ENCODE results near the gene CDCA7L.
"Not testable (repeated sequence)": the region's sequence is repeated elsewhere in the genome, so short reads cannot be mapped to it uniquely, and the experiment has no call there.

Gene CDCA7L

DNA sequence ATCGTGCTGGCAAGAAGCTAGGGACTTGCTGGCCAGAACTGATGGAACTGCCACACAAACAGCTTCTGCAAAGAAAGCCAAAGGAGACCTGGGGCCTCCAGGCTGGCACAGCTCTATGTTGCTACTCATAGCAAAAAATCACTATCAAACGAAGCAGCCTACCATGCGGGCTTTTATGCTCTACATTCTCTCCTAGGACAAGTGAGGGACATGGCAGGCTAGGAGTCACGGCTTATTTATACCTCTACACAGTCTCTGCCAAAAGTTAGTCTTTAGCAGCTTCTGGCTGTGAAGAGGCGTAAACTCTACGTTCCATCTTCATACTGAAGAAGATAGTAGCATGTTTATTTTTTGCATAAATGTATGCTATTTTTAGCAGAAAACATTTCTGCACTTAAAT lies 35.4 kb downstream of the CDCA7L start:
- no peak for DNase-seq (ENCODE audit: low spot score)

GRCh38 chr7:21908746-21909145 lies 37.0 kb downstream of the CDCA7L start:
- DNase-seq (ENCODE audit: low spot score), result no peak

GRCh38 chr7:21903020-21903786 lies 42.5 kb downstream of the CDCA7L start:
- no peak for DNase-seq (ENCODE audit: low spot score)

GRCh38 chr7:21902240-21902639 lies 43.5 kb downstream of the CDCA7L start:
- no peak for DNase-seq (ENCODE audit: low spot score)

- DNase-seq (ENCODE audit: low spot score), result no peak
Observed at GRCh38 chr7:21898265-21898930, 47.3 kb downstream of the CDCA7L start.

DNA sequence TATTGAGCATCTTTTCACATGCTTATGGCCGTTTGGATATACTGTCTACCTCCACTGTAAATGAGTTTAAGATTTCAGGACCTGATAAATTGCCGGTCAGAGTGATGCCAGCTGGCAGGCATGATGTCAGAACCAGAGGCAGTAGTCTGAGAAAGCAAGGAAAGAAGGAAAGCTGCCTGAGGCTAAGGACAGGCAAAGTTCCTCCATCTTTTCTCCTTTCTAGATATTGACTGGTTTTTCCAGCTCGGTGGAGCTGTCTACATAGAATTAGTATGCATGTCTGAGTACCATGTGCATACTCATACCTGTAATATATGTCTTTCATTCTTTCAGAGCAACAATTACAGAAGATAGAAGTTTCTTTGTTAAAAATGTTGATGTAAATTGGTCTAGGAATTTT lies 52.3 kb downstream of the CDCA7L start:
- no peak for DNase-seq (ENCODE audit: low spot score)

GRCh38 chr7:21891291-21891690 lies 54.4 kb downstream of the CDCA7L start:
- DNase-seq (ENCODE audit: low spot score), result no peak

DNA sequence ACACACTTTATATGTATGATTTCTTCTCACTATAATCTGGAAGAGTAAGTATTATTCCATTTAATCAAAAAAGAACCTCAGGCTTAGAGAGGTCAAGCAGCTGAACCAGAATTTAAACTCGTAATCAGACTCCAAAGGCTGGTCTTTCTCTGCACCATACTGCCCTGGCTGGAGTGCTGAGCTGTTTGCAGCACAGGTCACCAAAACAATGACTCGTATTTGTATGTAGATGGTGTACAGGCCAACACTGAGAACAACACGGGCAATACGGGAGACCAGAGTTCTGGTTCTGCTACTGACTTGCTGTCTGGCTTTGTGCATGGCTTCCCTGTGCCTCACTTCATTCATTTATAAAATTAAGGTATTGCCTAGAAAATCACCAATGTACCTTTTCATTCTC lies 57.9 kb downstream of the CDCA7L start:
- no peak for DNase-seq (ENCODE audit: low spot score)

- DNase-seq (ENCODE audit: low spot score), result no peak
Observed at GRCh38 chr7:21887353-21887752, 58.3 kb downstream of the CDCA7L start.

DNA sequence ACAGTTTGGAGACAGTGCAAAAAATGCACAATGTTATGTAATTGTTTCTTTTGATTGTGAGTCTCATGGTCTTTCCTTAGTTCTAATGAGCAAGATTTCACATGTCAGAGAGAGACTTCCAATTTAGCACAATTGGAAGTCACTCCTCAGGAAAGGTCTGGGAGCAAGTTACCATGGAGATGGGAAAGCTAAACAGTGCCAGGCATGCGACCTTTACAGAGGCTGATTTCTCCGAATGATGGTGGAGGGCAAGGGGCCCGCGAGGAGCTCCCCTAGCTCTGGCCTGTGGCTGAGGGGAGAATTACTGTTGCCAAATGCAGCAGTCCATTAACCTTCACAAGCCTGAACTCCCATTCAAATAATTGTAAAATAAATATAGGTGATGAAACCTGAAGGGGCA lies 59.3 kb downstream of the CDCA7L start:
- DNase-seq (ENCODE audit: low spot score), result no peak

GRCh38 chr7:21884496-21884895 lies 61.2 kb downstream of the CDCA7L start:
- DNase-seq (ENCODE audit: low spot score), result no peak

- not testable (repeated sequence) for DNase-seq (ENCODE audit: low spot score)
Observed at GRCh38 chr7:21883501-21883900, 62.2 kb downstream of the CDCA7L start.

- no peak for DNase-seq (ENCODE audit: low spot score)
Observed at GRCh38 chr7:21883069-21883468, 62.6 kb downstream of the CDCA7L start.

GRCh38 chr7:21869785-21870402 lies 75.8 kb downstream of the CDCA7L start:
- no peak for DNase-seq (ENCODE audit: low spot score)

DNA sequence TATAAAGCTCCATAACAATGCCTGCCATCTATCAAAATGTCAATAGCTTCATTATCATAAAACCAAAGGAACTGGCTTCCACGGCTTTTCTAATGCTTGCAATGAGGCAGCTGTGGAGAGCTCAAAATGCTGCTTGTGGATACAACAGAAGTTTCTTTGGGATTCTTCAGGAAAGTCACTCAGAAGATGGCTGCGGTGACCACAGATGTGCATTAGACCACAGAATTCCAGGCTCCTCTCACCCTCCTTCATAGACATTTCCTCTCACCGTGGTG lies 77.2 kb downstream of the CDCA7L start:
- no peak for DNase-seq (ENCODE audit: low spot score)

GRCh38 chr7:21867816-21868575 lies 77.7 kb downstream of the CDCA7L start:
- no peak for DNase-seq (ENCODE audit: low spot score)

- DNase-seq (ENCODE audit: low spot score), result no peak
Observed at GRCh38 chr7:21867226-21867625, 78.5 kb downstream of the CDCA7L start.

- no peak for DNase-seq (ENCODE audit: low spot score)
Observed at GRCh38 chr7:21866731-21867130, 79.0 kb downstream of the CDCA7L start.

GRCh38 chr7:21865631-21866204 lies 80.0 kb downstream of the CDCA7L start:
- not testable (repeated sequence) for DNase-seq (ENCODE audit: low spot score)

GRCh38 chr7:21851559-21851967 lies 94.1 kb downstream of the CDCA7L start:
- no peak for DNase-seq (ENCODE audit: low spot score)
